Measurements from ENCODE around the gene SAMD4A.

DNA sequence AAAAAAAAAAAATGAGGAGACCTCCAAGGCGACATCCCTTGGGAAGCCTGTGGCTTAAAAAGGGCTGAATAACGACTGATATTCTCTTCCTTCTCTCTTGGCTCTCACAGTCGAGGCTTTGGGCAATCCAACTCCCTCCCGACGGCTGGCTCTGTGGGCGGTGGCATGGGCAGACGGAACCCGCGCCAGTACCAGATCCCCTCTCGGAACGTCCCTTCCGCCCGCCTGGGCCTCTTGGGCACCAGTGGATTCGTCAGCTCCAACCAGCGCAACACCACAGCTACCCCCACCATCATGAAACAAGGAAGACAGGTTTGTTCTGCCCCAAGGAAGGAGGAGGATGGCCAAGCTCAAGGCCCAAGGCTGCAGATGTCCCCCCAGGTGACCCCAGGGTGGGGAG lies 207.9 kb downstream of the SAMD4A start:
- TF ChIP-seq, protein P1, sequence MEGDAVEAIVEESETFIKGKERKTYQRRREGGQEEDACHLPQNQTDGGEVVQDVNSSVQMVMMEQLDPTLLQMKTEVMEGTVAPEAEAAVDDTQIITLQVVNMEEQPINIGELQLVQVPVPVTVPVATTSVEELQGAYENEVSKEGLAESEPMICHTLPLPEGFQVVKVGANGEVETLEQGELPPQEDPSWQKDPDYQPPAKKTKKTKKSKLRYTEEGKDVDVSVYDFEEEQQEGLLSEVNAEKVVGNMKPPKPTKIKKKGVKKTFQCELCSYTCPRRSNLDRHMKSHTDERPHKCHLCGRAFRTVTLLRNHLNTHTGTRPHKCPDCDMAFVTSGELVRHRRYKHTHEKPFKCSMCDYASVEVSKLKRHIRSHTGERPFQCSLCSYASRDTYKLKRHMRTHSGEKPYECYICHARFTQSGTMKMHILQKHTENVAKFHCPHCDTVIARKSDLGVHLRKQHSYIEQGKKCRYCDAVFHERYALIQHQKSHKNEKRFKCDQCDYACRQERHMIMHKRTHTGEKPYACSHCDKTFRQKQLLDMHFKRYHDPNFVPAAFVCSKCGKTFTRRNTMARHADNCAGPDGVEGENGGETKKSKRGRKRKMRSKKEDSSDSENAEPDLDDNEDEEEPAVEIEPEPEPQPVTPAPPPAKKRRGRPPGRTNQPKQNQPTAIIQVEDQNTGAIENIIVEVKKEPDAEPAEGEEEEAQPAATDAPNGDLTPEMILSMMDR (IDR thresholded peaks at IDR 0.05; ENCODE audit: low read length): no peak
- no peak for TF ChIP-seq EZH2 (IDR thresholded peaks at IDR 0.05; ENCODE audit: borderline replicate concordance, low read length)

Data from OCI-LY1 (cell line).